Measurements from ENCODE around the gene PYGO1.

The PYGO1 gene

DNA sequence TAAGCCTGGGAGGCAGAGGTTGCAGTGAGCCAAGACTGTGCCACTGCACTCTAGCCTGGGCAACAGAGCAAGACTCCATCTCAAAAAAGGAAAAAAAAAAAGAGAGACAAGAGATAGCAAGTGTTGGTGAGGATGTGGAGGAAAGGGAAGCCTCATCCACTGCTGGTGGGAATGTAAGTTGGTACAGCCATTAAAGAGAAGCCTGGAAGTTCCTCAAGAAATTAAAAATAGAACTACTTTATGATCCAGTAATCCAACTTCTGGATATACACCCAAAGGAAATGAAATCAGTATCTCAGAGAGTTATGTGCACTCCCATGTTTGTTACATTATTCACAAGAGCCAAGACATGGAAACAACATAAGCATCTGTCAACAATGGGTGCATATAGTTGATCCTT, 14.9 kb downstream of the PYGO1 start:
- Histone ChIP-seq H4K20me1 (ENCODE audit: insufficient read depth, low read length) (no peaks in the 10 kb centered on the region), H3F3A (ENCODE audit: insufficient read depth, low read length) (no peaks in the 10 kb centered on the region), H3K9me3 (ENCODE audit: low read length) (peaks cover 9% of the 10 kb centered on the region), H2AFZ (ENCODE audit: low read length) (no peak overlapping the region), H3K27me3 (ENCODE audit: insufficient read depth, low read length) (no peaks in the 10 kb centered on the region), H3K4me3 (ENCODE audit: low read depth, low read length, poor library complexity, severe bottlenecking) (no peak overlapping the region), H3K4me1 (ENCODE audit: insufficient read depth, low read length, severe bottlenecking) (no peaks in the 10 kb centered on the region), H3K9ac (ENCODE audit: low read length) (no peak overlapping the region), H3K79me2 (ENCODE audit: insufficient read depth, low read length) (no peaks in the 10 kb centered on the region), H3K36me3 (ENCODE audit: insufficient read depth, low read length) (no peaks in the 10 kb centered on the region), H3K4me2 (ENCODE audit: low read length) (no peak overlapping the region), H3K27ac (ENCODE audit: low read depth, low read length, poor library complexity, severe bottlenecking) (no peak overlapping the region), H3K9me2 (ENCODE audit: low read depth, low read length) (no peaks in the 10 kb centered on the region)
- TF ChIP-seq EZH2 (IDR thresholded peaks at IDR 0.05; ENCODE audit: borderline replicate concordance, low read length): no peak
- TF ChIP-seq, protein P1, sequence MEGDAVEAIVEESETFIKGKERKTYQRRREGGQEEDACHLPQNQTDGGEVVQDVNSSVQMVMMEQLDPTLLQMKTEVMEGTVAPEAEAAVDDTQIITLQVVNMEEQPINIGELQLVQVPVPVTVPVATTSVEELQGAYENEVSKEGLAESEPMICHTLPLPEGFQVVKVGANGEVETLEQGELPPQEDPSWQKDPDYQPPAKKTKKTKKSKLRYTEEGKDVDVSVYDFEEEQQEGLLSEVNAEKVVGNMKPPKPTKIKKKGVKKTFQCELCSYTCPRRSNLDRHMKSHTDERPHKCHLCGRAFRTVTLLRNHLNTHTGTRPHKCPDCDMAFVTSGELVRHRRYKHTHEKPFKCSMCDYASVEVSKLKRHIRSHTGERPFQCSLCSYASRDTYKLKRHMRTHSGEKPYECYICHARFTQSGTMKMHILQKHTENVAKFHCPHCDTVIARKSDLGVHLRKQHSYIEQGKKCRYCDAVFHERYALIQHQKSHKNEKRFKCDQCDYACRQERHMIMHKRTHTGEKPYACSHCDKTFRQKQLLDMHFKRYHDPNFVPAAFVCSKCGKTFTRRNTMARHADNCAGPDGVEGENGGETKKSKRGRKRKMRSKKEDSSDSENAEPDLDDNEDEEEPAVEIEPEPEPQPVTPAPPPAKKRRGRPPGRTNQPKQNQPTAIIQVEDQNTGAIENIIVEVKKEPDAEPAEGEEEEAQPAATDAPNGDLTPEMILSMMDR (IDR thresholded peaks at IDR 0.05; ENCODE audit: low read length): no peak

DNA sequence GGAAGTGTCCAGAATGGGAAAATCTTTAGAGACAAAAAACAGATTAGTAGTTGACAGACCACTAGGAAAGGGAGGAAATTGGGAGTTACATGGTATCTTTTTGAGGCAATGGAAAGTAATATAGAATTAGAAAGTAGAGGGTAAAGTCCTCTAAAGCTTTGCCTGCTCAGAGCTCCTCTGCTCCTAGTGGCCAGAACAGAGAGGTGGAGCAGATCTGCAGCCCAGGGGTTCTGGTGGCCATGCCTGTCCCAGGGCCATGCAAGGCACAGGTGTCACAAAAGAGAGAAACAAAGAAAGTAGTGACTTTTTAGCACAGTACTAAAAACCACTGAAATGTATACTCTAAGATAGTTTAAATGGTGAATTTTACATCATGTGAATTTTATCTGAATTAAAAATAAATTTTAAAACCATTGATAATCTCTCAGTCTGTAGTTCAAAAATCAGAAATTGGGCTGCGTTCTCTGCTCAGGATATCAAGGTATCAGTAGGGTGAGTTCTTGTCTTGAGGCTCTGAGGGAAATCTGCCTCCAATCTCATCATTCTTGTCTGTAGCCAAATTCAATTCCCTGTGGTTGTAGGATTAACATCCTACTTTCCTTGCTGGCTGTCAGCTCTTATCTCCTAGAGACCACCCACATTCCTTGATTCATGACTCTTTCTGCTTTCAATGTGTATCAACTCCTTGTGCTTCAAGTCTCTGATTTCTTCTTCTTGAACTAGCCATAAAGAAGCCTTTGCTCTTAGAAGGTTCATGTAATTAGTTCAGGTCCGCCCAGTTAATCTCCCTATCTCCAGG, 23.6 kb downstream of the PYGO1 start:
- no peaks in the 10 kb centered on the region for H3K9me3 ChIP-seq (ENCODE audit: low read length)
- H3F3A ChIP-seq (ENCODE audit: insufficient read depth, low read length): no peaks in the 10 kb centered on the region
- H3K36me3 ChIP-seq (ENCODE audit: insufficient read depth, low read length): no peaks in the 10 kb centered on the region
- no peaks in the 10 kb centered on the region for H3K9me2 ChIP-seq (ENCODE audit: low read depth, low read length)
- H3K4me3 ChIP-seq (ENCODE audit: low read depth, low read length, poor library complexity, severe bottlenecking): no peak overlapping the region
- H3K9ac ChIP-seq (ENCODE audit: low read length): no peak overlapping the region
- H3K4me2 ChIP-seq (ENCODE audit: low read length): no peak overlapping the region
- H3K79me2 ChIP-seq (ENCODE audit: insufficient read depth, low read length): no peaks in the 10 kb centered on the region
- peaks cover 24% of the 10 kb centered on the region for H3K4me1 ChIP-seq (ENCODE audit: insufficient read depth, low read length, severe bottlenecking)
- H4K20me1 ChIP-seq (ENCODE audit: insufficient read depth, low read length): no peaks in the 10 kb centered on the region
- TF ChIP-seq EZH2 (IDR thresholded peaks at IDR 0.05; ENCODE audit: borderline replicate concordance, low read length): no peak
- TF ChIP-seq, protein P1 (IDR thresholded peaks at IDR 0.05; ENCODE audit: low read length): peak; percentile 43; the same call in 1 of the 2 replicates
- H2AFZ ChIP-seq (ENCODE audit: low read length): no peak overlapping the region
- H3K27ac ChIP-seq (ENCODE audit: low read depth, low read length, poor library complexity, severe bottlenecking): peak overlapping the region; percentile 20
- no peaks in the 10 kb centered on the region for H3K27me3 ChIP-seq (ENCODE audit: insufficient read depth, low read length)

DNA sequence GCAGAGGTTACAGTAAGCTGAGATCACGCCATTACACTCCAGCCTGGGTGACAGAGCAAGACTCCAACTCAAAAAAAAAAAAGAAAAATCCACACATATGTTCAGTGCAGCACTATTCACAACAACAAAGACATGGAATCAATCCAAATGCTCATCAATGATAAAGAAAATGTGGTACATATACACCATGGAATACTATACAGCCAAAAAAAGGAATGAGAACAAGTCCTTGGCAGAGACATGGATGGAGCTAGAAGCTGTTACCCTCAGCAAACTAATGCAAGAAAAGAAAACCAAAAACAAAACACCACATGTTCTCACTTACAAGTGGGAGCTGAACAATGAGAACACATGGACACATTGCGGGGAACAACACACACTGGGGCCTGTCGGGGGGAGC, 25.5 kb downstream of the PYGO1 start:
- Histone ChIP-seq H3K9ac (ENCODE audit: low read length) (no peak overlapping the region), H3K36me3 (ENCODE audit: insufficient read depth, low read length) (no peaks in the 10 kb centered on the region), H3K4me2 (ENCODE audit: low read length) (no peak overlapping the region), H3K4me1 (ENCODE audit: insufficient read depth, low read length, severe bottlenecking) (peaks cover 21% of the 10 kb centered on the region), H3K27ac (ENCODE audit: low read depth, low read length, poor library complexity, severe bottlenecking) (no peak overlapping the region), H3K9me3 (ENCODE audit: low read length) (no peaks in the 10 kb centered on the region), H4K20me1 (ENCODE audit: insufficient read depth, low read length) (no peaks in the 10 kb centered on the region), H3F3A (ENCODE audit: insufficient read depth, low read length) (no peaks in the 10 kb centered on the region), H3K79me2 (ENCODE audit: insufficient read depth, low read length) (no peaks in the 10 kb centered on the region), H3K4me3 (ENCODE audit: low read depth, low read length, poor library complexity, severe bottlenecking) (no peak overlapping the region), H3K27me3 (ENCODE audit: insufficient read depth, low read length) (no peaks in the 10 kb centered on the region), H2AFZ (ENCODE audit: low read length) (no peak overlapping the region), H3K9me2 (ENCODE audit: low read depth, low read length) (no peaks in the 10 kb centered on the region)
- TF ChIP-seq, protein P1 (IDR thresholded peaks at IDR 0.05; ENCODE audit: low read length): no peak
- TF ChIP-seq EZH2 (IDR thresholded peaks at IDR 0.05; ENCODE audit: borderline replicate concordance, low read length): no peak

Data from OCI-LY1 (cell line).